HepG2 (cell line): ENCODE measurements around the gene EEIG1.

Experiments used
- ASH2L ChIP-seq: fragments of 300-600, 200-600 bp; sonication (generic); IDR thresholded peaks from 2 replicates; pipeline ENCODE4 v1.7.0; 2017; ENCODE audit warnings: low read depth, mild to moderate bottlenecking, moderate library complexity, mixed read lengths, low read length; ENCODE audit not compliant: insufficient read length
- ATF1 ChIP-seq: IDR thresholded peaks from 2 replicates; pipeline ENCODE4 v1.6.1; 2016; ENCODE audit warnings: mild to moderate bottlenecking, control low read depth
- CHD4 ChIP-seq: fragments of 200-600 bp; sonication (generic); IDR thresholded peaks from 2 replicates; pipeline ENCODE4 v1.7.0; 2017; ENCODE audit warnings: mild to moderate bottlenecking, low read length, borderline replicate concordance
- CREM ChIP-seq, 2 experiments: sonication (generic) in 1 of 2; formaldehyde crosslinking in 1 of 2; IDR thresholded peaks; 2 replicates each; pipeline versions ENCODE4 v1.4.0 to v1.6.1; 2016 to 2020; ENCODE audit warnings: antibody characterized with exemption in 1 of 2, mild to moderate bottlenecking in 1 of 2, missing genetic modification reagents in 1 of 2
- ELF1 ChIP-seq: sonication (generic); formaldehyde crosslinking; IDR thresholded peaks from 2 replicates; pipeline ENCODE4 v1.4.0; 2020; ENCODE audit warnings: missing genetic modification reagents
- KLF16 ChIP-seq, 2 experiments: sonication (generic) in 1 of 2; formaldehyde crosslinking in 1 of 2; IDR thresholded peaks; 2 replicates each; pipeline versions ENCODE4 v1.6.1 to v1.8.0; 2016 to 2023; ENCODE audit warnings: missing genetic modification reagents in 2 of 2, missing compliant biosample characterization in 1 of 2
- MED8 ChIP-seq: sonication (generic); formaldehyde crosslinking; IDR thresholded peaks from 2 replicates; pipeline ENCODE4 v1.8.1; 2023; ENCODE audit warnings: mild to moderate bottlenecking, missing genetic modification reagents; ENCODE audit not compliant: insufficient replicate concordance
- TP53 ChIP-seq: sonication (generic); formaldehyde crosslinking; conservative IDR thresholded peaks from 2 replicates; pipeline ENCODE4 v1.4.0; 2020; ENCODE audit warnings: missing genetic modification reagents
- ZNF354B ChIP-seq: sonication (generic); formaldehyde crosslinking; IDR thresholded peaks from 2 replicates; pipeline ENCODE4 v1.8.0; 2022; ENCODE audit warnings: mild to moderate bottlenecking, missing genetic modification reagents
- ZSCAN20 ChIP-seq: sonication (generic); formaldehyde crosslinking; IDR thresholded peaks from 2 replicates; pipeline ENCODE4 v1.4.0; 2020; ENCODE audit warnings: missing genetic modification reagents, mild to moderate bottlenecking, borderline replicate concordance
- TF ChIP-seq, protein P1 (sequence below): sonication (generic); formaldehyde crosslinking; IDR thresholded peaks from 2 replicates; pipeline ENCODE4 v1.5.0; 2020; ENCODE audit warnings: mild to moderate bottlenecking, missing genetic modification reagents, moderate library complexity
- TF ChIP-seq, protein P2 (sequence below): sonication (generic); formaldehyde crosslinking; IDR thresholded peaks from 2 replicates; pipeline ENCODE4 v1.8.1; 2023; ENCODE audit warnings: missing genetic modification reagents, mild to moderate bottlenecking, borderline replicate concordance
- TF ChIP-seq, protein P3 (sequence below): sonication (generic); formaldehyde crosslinking; IDR thresholded peaks from 2 replicates; pipeline ENCODE4 v1.4.0; 2020; ENCODE audit warnings: missing genetic modification reagents
- TF ChIP-seq, protein P4 (sequence below): sonication (generic); formaldehyde crosslinking; IDR thresholded peaks from 2 replicates; pipeline ENCODE4 v1.4.0; 2020; ENCODE audit warnings: mild to moderate bottlenecking, missing genetic modification reagents, borderline replicate concordance

DNA sequence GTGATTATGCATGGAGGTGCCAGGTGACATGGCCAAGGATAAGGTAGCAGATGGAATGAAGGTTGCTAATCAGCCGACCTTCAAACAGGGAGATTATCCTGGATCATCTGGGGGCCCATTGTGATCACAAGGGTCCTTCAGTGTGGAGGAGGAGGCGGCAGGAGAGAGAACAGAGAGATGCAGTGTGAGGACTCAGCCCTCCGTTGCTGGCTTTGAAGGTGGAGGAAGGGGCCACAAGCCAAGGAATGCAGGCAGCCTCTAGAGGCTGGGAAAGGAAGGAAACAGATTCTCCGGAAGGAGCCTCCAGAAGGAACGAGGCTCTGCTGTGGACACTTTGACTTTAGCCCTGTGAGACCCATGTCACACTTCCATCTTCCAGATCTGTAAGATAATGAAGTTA lies 27.4 kb upstream of the EEIG1 start:
- no peak for TF ChIP-seq MED8 (CRISPR knock-in tag)
- no peak for TF ChIP-seq KLF16 (CRISPR knock-in tag; IDR thresholded peaks at IDR 0.05)
- no peak for TF ChIP-seq ELF1 (CRISPR knock-in tag)
- no peak for TF ChIP-seq CREM (IDR thresholded peaks at IDR 0.05)
- no peak for TF ChIP-seq CREM (CRISPR knock-in tag; IDR thresholded peaks at IDR 0.05)
- peak; percentile 41; the same call in 1 of the 2 replicates for TF ChIP-seq CHD4
- TF ChIP-seq, protein P1, sequence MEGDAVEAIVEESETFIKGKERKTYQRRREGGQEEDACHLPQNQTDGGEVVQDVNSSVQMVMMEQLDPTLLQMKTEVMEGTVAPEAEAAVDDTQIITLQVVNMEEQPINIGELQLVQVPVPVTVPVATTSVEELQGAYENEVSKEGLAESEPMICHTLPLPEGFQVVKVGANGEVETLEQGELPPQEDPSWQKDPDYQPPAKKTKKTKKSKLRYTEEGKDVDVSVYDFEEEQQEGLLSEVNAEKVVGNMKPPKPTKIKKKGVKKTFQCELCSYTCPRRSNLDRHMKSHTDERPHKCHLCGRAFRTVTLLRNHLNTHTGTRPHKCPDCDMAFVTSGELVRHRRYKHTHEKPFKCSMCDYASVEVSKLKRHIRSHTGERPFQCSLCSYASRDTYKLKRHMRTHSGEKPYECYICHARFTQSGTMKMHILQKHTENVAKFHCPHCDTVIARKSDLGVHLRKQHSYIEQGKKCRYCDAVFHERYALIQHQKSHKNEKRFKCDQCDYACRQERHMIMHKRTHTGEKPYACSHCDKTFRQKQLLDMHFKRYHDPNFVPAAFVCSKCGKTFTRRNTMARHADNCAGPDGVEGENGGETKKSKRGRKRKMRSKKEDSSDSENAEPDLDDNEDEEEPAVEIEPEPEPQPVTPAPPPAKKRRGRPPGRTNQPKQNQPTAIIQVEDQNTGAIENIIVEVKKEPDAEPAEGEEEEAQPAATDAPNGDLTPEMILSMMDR (CRISPR knock-in tag) = no peak
- TF ChIP-seq, protein P2, sequence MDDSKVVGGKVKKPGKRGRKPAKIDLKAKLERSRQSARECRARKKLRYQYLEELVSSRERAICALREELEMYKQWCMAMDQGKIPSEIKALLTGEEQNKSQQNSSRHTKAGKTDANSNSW (CRISPR knock-in tag) = no peak
- TF ChIP-seq, protein P3, sequence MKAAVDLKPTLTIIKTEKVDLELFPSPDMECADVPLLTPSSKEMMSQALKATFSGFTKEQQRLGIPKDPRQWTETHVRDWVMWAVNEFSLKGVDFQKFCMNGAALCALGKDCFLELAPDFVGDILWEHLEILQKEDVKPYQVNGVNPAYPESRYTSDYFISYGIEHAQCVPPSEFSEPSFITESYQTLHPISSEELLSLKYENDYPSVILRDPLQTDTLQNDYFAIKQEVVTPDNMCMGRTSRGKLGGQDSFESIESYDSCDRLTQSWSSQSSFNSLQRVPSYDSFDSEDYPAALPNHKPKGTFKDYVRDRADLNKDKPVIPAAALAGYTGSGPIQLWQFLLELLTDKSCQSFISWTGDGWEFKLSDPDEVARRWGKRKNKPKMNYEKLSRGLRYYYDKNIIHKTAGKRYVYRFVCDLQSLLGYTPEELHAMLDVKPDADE (CRISPR knock-in tag) = no peak
- no peak for TF ChIP-seq ZSCAN20 (CRISPR knock-in tag)
- TF ChIP-seq TP53 (CRISPR knock-in tag) = no peak
- TF ChIP-seq, protein P4, sequence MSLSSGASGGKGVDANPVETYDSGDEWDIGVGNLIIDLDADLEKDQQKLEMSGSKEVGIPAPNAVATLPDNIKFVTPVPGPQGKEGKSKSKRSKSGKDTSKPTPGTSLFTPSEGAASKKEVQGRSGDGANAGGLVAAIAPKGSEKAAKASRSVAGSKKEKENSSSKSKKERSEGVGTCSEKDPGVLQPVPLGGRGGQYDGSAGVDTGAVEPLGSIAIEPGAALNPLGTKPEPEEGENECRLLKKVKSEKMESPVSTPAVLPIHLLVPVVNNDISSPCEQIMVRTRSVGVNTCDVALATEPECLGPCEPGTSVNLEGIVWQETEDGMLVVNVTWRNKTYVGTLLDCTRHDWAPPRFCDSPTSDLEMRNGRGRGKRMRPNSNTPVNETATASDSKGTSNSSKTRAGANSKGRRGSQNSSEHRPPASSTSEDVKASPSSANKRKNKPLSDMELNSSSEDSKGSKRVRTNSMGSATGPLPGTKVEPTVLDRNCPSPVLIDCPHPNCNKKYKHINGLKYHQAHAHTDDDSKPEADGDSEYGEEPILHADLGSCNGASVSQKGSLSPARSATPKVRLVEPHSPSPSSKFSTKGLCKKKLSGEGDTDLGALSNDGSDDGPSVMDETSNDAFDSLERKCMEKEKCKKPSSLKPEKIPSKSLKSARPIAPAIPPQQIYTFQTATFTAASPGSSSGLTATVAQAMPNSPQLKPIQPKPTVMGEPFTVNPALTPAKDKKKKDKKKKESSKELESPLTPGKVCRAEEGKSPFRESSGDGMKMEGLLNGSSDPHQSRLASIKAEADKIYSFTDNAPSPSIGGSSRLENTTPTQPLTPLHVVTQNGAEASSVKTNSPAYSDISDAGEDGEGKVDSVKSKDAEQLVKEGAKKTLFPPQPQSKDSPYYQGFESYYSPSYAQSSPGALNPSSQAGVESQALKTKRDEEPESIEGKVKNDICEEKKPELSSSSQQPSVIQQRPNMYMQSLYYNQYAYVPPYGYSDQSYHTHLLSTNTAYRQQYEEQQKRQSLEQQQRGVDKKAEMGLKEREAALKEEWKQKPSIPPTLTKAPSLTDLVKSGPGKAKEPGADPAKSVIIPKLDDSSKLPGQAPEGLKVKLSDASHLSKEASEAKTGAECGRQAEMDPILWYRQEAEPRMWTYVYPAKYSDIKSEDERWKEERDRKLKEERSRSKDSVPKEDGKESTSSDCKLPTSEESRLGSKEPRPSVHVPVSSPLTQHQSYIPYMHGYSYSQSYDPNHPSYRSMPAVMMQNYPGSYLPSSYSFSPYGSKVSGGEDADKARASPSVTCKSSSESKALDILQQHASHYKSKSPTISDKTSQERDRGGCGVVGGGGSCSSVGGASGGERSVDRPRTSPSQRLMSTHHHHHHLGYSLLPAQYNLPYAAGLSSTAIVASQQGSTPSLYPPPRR (CRISPR knock-in tag) = no peak
- TF ChIP-seq ATF1 (CRISPR knock-in tag) = no peak
- TF ChIP-seq ASH2L = no peak
- no peak for TF ChIP-seq ZNF354B (CRISPR knock-in tag)
